Mucosa of rectum (tissue), 2 donors: Measurements from ENCODE around the gene PPP1R18.
A peak's percentile ranks its signal among the peaks of the same experiment; 100 is the strongest.
"Not testable (repeated sequence)": the region's sequence is repeated elsewhere in the genome, so short reads cannot be mapped to it uniquely, and the experiment has no call there.

Source experiments
- H3K27ac ChIP-seq, 2 donors: one replicate each; pipeline ENCODE4 v1.7.0; 2013; ENCODE audit warnings: inconsistent platforms in 2 of 2, low read depth in 2 of 2, low read length in 2 of 2
- H3K27me3 ChIP-seq, 2 donors: one replicate each; pipeline ENCODE4 v1.7.0; 2013; ENCODE audit warnings: low read length in 2 of 2; ENCODE audit not compliant: control insufficient read depth in 2 of 2, insufficient read depth in 2 of 2
- H3K36me3 ChIP-seq, 2 donors: one replicate each; pipeline ENCODE4 v1.7.0; 2013; ENCODE audit warnings: low read length in 2 of 2; ENCODE audit not compliant: control insufficient read depth in 2 of 2, insufficient read depth in 2 of 2
- H3K4me1 ChIP-seq, 2 donors: one replicate each; pipeline ENCODE4 v1.7.0; 2013; ENCODE audit warnings: low read length in 2 of 2, mild to moderate bottlenecking in 1 of 2; ENCODE audit not compliant: control insufficient read depth in 2 of 2, insufficient read depth in 2 of 2
- H3K4me3 ChIP-seq, 2 donors: one replicate each; pipeline ENCODE4 v1.7.0; 2013; ENCODE audit warnings: low read length in 2 of 2
- H3K9ac ChIP-seq, 2 donors: one replicate each; pipeline ENCODE4 v1.7.0; 2013; ENCODE audit warnings: low read length in 2 of 2, low read depth in 1 of 2, mild to moderate bottlenecking in 1 of 2
- H3K9me3 ChIP-seq, 2 donors: one replicate each; pipeline ENCODE4 v1.7.0; 2013; ENCODE audit warnings: low read length in 2 of 2; ENCODE audit not compliant: control insufficient read depth in 2 of 2
- donor health status: healthy.
- donor health status: Normal muscosa, but diverticular disease.

PPP1R18 gene

GRCh38 chr6:30681766-30682142 is 4.7 kb downstream of the PPP1R18 start:
- Histone ChIP-seq H3K9ac (peak overlapping the region; percentile 38 to 40), H3K9me3 (no peaks in the 10 kb centered on the region), H3K36me3 (peaks cover 4 to 14% of the 10 kb centered on the region in 2 donors), H3K4me1 (peaks cover 33 to 34% of the 10 kb centered on the region in 2 donors), H3K27me3 (peaks cover 0 to 3% of the 10 kb centered on the region in 2 donors), H3K27ac (peak overlapping the region; percentile 80 to 97), H3K4me3 (peak overlapping the region; percentile 49 to 84)

GRCh38 chr6:30679765-30680535 is 6.5 kb downstream of the PPP1R18 start:
- Histone ChIP-seq H3K9ac (peak overlapping the region in 1 of 2 donors; percentile 47), H3K4me1 (peaks cover 19 to 27% of the 10 kb centered on the region in 2 donors), H3K4me3 (peak overlapping the region in 1 of 2 donors; percentile 52), H3K27me3 (no peaks in the 10 kb centered on the region), H3K36me3 (peaks cover 12 to 22% of the 10 kb centered on the region in 2 donors), H3K27ac (peak overlapping the region in 1 of 2 donors; percentile 48), H3K9me3 (no peaks in the 10 kb centered on the region)

GRCh38 chr6:30678964-30679726 is 7.3 kb downstream of the PPP1R18 start:
- peaks cover 12 to 22% of the 10 kb centered on the region in 2 donors for H3K36me3 ChIP-seq
- H3K4me1 ChIP-seq, result peaks cover 16 to 25% of the 10 kb centered on the region in 2 donors
- no peaks in the 10 kb centered on the region for H3K27me3 ChIP-seq
- H3K27ac ChIP-seq, result peak overlapping the region in 1 of 2 donors; percentile 48
- H3K9ac ChIP-seq, result no peak overlapping the region
- H3K9me3 ChIP-seq, result no peaks in the 10 kb centered on the region
- H3K4me3 ChIP-seq, result peak overlapping the region in 1 of 2 donors; percentile 52

GRCh38 chr6:30676660-30677285 is 9.7 kb downstream of the PPP1R18 start:
- H3K9ac ChIP-seq, result no peak overlapping the region

GRCh38 chr6:30672445-30673253 is 13.8 kb downstream of the PPP1R18 start, which contains the start of gene DHX16:
Gene DHX16, minus strand, starts transcription at chr6:30673006. Its CDS starts 165 bp downstream, at chr6:30672841.
- Histone ChIP-seq H3K27me3 (no peaks in the 10 kb centered on the region), H3K4me1 (peaks cover 10 to 16% of the 10 kb centered on the region in 2 donors), H3K4me3 (peak within 1 kb of the TSS; percentile 92), H3K9me3 (no peaks in the 10 kb centered on the region), H3K27ac (peak within 1 kb of the TSS; percentile 77 to 82), H3K9ac (peak within 1 kb of the TSS; percentile 85 to 90), H3K36me3 (peaks cover 26 to 38% of the 10 kb centered on the region in 2 donors)

More at GRCh38 chr6:30676660-30677285, 9.7 kb downstream of the PPP1R18 start:
- Histone ChIP-seq H3K4me1 (peaks cover 18 to 22% of the 10 kb centered on the region in 2 donors), H3K9me3 (no peaks in the 10 kb centered on the region), H3K36me3 (peaks cover 12 to 22% of the 10 kb centered on the region in 2 donors), H3K27me3 (no peaks in the 10 kb centered on the region), H3K4me3 (no peak overlapping the region), H3K27ac (no peak overlapping the region)

DNA sequence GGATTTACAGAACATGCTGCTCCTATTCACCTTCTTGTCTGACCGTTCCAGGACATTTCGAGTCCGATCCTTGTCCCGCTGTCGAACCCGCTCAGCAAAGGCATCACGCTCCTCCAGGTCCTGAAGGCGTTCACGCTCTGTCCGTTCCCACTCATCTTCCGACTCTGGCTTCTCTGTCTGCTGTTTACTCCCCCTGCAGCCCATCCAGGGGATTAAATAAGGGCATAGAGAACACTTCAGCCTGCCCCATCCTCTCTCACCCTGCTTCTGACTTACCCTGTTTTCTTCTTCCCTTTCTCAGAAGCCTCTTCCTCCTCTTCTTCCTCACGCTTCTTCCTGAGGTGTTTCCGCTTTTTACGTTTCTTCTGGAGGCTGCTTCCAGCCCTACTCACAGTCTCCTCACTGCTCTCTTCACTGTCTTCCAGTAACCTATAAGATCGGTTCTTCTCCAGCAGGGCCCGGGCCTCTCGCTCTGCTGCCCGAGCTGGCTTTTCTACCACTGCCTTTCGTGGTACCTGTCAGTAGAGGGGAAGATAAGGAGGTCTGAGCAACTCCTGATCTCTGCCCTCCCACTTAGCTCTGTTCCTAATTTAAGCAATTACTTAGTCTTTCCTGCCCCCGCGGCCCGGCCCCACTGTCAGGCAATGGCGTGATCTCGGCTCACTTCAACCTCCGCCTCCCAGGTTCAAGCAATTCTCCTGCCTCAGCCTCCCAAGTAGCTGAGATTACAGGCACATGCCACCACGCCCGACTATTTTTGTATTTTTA is 15.5 kb downstream of the PPP1R18 start:
- peaks cover 10 to 16% of the 10 kb centered on the region in 2 donors for H3K4me1 ChIP-seq
- no peak overlapping the region for H3K9ac ChIP-seq
- H3K27ac ChIP-seq, result no peak overlapping the region
- H3K9me3 ChIP-seq, result no peaks in the 10 kb centered on the region
- no peak overlapping the region for H3K4me3 ChIP-seq
- peaks cover 19 to 32% of the 10 kb centered on the region in 2 donors for H3K36me3 ChIP-seq
- no peaks in the 10 kb centered on the region for H3K27me3 ChIP-seq

DNA sequence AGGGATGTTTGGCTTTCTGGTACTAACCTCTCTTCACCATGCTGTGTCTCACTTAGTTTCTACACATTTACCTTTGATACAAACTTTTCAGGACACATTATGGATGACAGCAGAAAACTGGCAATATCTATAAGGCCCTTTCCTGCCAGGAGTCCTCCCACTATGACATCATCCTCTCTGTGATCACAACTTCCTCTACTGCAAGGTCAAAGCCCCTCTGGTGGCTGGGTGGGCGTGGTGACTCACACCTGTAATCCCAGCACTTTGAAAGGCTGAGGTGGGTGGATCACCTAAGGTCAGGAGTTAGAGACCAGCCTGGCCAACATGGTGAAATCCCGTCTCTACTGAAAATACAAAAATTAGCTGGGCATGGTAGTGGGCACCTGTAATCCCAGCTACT is 20.1 kb downstream of the PPP1R18 start:
- peaks cover 56 to 71% of the 10 kb centered on the region in 2 donors for H3K36me3 ChIP-seq

GRCh38 chr6:30664994-30665767 is 21.3 kb downstream of the PPP1R18 start:
- no peak overlapping the region for H3K27ac ChIP-seq
- no peak overlapping the region for H3K4me3 ChIP-seq
- H3K4me1 ChIP-seq, result no peaks in the 10 kb centered on the region
- H3K36me3 ChIP-seq, result peaks cover 52 to 67% of the 10 kb centered on the region in 2 donors
- no peaks in the 10 kb centered on the region for H3K27me3 ChIP-seq
- H3K9me3 ChIP-seq, result no peaks in the 10 kb centered on the region
- H3K9ac ChIP-seq, result no peak overlapping the region

More for the DNA sequence above, 20.1 kb downstream of the PPP1R18 start:
- not testable (repeated sequence) for H3K9ac ChIP-seq, H3K4me1 ChIP-seq, H3K9me3 ChIP-seq, H3K27ac ChIP-seq, H3K27me3 ChIP-seq, H3K4me3 ChIP-seq
